GM13976 (cell line): Measurements from ENCODE around the gene HTRA2.
"Not testable (repeated sequence)": the region's sequence is repeated elsewhere in the genome, so short reads cannot be mapped to it uniquely, and the experiment has no call there.

Experiments used
- DNase-seq: peaks from one replicate; pipeline ENCODE4 v3.0.0; 2012; ENCODE audit warnings: low spot score
- in situ Hi-C: fragments of 300-500 bp; cut with MboI; formaldehyde crosslinking; loops from one replicate; pipeline ENCODE4 v1.12.0; 2022; ENCODE audit warnings: low sequenced_read_pairs, mixed read lengths, inconsistent platforms; ENCODE audit not compliant: unreplicated experiment
- TF ChIP-seq, protein P1 (sequence below): IDR thresholded peaks from 2 replicates; pipeline ENCODE4 v1.5.1; 2012; ENCODE audit warnings: borderline replicate concordance, mild to moderate bottlenecking; ENCODE audit not compliant: insufficient read depth; ENCODE audit errors: extremely low read depth, missing control alignments, control extremely low read depth

Gene HTRA2

GRCh38 chr2:74555610-74556103, 25.9 kb downstream of the HTRA2 start:
- TF ChIP-seq, protein P1, sequence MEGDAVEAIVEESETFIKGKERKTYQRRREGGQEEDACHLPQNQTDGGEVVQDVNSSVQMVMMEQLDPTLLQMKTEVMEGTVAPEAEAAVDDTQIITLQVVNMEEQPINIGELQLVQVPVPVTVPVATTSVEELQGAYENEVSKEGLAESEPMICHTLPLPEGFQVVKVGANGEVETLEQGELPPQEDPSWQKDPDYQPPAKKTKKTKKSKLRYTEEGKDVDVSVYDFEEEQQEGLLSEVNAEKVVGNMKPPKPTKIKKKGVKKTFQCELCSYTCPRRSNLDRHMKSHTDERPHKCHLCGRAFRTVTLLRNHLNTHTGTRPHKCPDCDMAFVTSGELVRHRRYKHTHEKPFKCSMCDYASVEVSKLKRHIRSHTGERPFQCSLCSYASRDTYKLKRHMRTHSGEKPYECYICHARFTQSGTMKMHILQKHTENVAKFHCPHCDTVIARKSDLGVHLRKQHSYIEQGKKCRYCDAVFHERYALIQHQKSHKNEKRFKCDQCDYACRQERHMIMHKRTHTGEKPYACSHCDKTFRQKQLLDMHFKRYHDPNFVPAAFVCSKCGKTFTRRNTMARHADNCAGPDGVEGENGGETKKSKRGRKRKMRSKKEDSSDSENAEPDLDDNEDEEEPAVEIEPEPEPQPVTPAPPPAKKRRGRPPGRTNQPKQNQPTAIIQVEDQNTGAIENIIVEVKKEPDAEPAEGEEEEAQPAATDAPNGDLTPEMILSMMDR = no peak
- DNase-seq = no peak
- in situ Hi-C loops = no loop called here

- in situ Hi-C loops = no loop called here
- TF ChIP-seq, protein P1 = no peak
- DNase-seq = no peak
These were observed 26.4 kb downstream of the HTRA2 start for GRCh38 chr2:74556159-74556558.

- in situ Hi-C loops = no loop called here
- TF ChIP-seq, protein P1 = no peak
- DNase-seq = no peak
These were observed 27.2 kb downstream of the HTRA2 start for GRCh38 chr2:74556831-74557370.

DNA sequence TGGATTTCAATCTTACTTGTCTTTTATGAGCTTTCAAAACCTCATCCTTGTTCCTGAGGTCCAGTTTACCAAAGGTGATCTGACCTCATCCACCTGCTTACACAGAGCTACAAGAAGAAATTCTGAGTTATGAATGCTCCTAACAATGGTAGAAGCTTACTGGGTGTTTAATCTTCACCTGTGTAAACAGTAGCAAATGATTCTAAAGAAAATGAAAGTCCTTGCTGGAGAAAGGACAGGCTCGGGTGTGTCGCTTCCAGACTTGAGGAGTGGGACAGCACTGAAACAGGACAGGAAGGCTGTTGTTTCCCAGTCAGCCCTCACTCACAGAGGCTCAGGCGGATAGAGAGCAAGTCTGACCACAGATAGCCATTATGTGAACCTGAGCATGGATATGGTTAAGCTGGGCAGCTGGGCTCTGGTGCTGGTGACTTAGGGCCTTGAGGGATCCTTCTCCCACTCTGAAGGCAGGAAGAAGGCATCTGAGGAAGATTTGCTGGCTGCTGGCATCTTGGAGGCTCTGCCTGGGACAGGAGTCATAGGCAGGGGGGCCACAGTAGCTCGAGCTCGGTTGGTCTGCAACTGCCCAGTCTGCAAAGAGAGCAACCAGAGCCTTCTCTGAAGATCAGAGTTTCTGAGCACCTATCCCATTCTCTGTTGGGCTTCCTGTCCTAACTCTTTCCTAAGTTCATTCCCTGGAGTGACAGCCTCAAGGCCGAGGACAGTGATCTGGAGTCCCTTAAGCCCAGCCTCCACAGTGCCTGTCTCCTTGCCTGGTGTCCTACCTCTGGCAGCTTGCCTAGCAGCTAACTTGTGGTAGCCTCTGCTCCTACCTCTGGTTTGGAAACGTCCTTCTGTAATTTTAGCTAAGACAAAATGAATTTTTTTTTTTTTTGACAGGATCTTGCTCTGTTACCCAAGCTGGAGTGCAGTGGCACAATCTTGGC, 28.8 kb downstream of the HTRA2 start:
- in situ Hi-C loops = no loop called here
- TF ChIP-seq, protein P1 = no peak
- no peak for DNase-seq

- TF ChIP-seq, protein P1 = no peak
- no peak for DNase-seq
- in situ Hi-C loops = no loop called here
These were observed 30.2 kb downstream of the HTRA2 start for GRCh38 chr2:74559912-74560311.

GRCh38 chr2:74560591-74560990, 30.9 kb downstream of the HTRA2 start:
- TF ChIP-seq, protein P1 = no peak
- in situ Hi-C loops = no loop called here
- DNase-seq = no peak

DNA sequence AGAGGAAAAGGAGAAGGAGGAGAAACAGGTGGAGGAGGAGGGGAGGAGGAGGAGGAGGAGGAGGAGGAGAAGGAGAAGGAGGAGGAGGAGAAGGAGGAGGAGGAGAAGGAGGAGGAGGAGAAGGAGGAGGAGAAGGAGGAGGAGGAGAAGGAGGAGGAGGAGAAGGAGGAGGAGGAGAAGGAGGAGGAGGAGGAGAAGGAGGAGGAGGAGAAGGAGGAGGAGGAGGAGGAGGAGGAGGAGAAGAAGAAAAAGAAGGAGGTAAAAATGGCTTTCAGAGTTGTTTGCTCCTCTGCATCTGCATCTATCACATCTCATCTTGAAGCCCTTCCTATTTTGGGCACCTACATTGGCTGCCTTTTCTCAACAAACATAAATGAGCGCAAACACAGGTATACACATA, 31.3 kb downstream of the HTRA2 start:
- DNase-seq, in situ Hi-C loops: not testable (repeated sequence)
